Activated CD4-positive, alpha-beta T cell treated with anti-CD3 and anti-CD28 coated beads for 1 hour (primary cell): ENCODE data around the gene GRIA3.

Experiments used
- DNase-seq: peaks from one replicate; pipeline ENCODE4 v3.0.0-alpha.2; 2020

The GRIA3 gene

GRCh38 chrX:123199338-123199737 is 15.3 kb downstream of the GRIA3 start:
- DNase-seq, result no peak

GRCh38 chrX:123201720-123202119 is 17.6 kb downstream of the GRIA3 start:
- DNase-seq, result no peak

GRCh38 chrX:123202523-123202922 is 18.4 kb downstream of the GRIA3 start:
- DNase-seq, result no peak

- no peak for DNase-seq
These were observed 19.7 kb downstream of the GRIA3 start for GRCh38 chrX:123203772-123204171.

- no peak for DNase-seq
These were observed 22.1 kb downstream of the GRIA3 start for GRCh38 chrX:123206176-123206575.

- no peak for DNase-seq
These were observed 26.2 kb downstream of the GRIA3 start for GRCh38 chrX:123210252-123210651.

- DNase-seq, result no peak
These were observed 31.5 kb downstream of the GRIA3 start for GRCh38 chrX:123215397-123216089.

- no peak for DNase-seq
These were observed 33.0 kb downstream of the GRIA3 start for GRCh38 chrX:123217077-123217476.

GRCh38 chrX:123217728-123218127 is 33.6 kb downstream of the GRIA3 start:
- no peak for DNase-seq

GRCh38 chrX:123219916-123220315 is 35.8 kb downstream of the GRIA3 start:
- DNase-seq, result no peak

GRCh38 chrX:123222920-123223319 is 38.8 kb downstream of the GRIA3 start:
- no peak for DNase-seq

- no peak for DNase-seq
These were observed 39.3 kb downstream of the GRIA3 start for GRCh38 chrX:123223409-123223808.

- DNase-seq, result no peak
These were observed 39.8 kb downstream of the GRIA3 start for GRCh38 chrX:123223859-123224258.

- no peak for DNase-seq
These were observed 46.7 kb downstream of the GRIA3 start for GRCh38 chrX:123230798-123231197.

- no peak for DNase-seq
These were observed 52.8 kb downstream of the GRIA3 start for GRCh38 chrX:123236859-123237258.

GRCh38 chrX:123237271-123237670 is 53.2 kb downstream of the GRIA3 start:
- DNase-seq, result no peak

GRCh38 chrX:123254457-123254856 is 70.4 kb downstream of the GRIA3 start:
- no peak for DNase-seq

- DNase-seq, result no peak
These were observed 72.3 kb downstream of the GRIA3 start for GRCh38 chrX:123256378-123256777.

- DNase-seq, result no peak
These were observed 76.9 kb downstream of the GRIA3 start for GRCh38 chrX:123260920-123261418.

GRCh38 chrX:123263270-123263669 is 79.2 kb downstream of the GRIA3 start:
- DNase-seq, result no peak

- no peak for DNase-seq
These were observed 79.7 kb downstream of the GRIA3 start for GRCh38 chrX:123263747-123264146.

- DNase-seq, result no peak
These were observed 83.1 kb downstream of the GRIA3 start for GRCh38 chrX:123267220-123267619.

GRCh38 chrX:123271902-123272301 is 87.8 kb downstream of the GRIA3 start:
- no peak for DNase-seq

GRCh38 chrX:123272630-123273029 is 88.6 kb downstream of the GRIA3 start:
- no peak for DNase-seq

GRCh38 chrX:123274796-123275195 is 90.7 kb downstream of the GRIA3 start:
- no peak for DNase-seq
